HL-60 (cell line): ENCODE measurements around the gene MKI67.

Experiments used
- CTCF ChIP-seq: IDR thresholded peaks from one replicate; pipeline ENCODE4 v1.5.1; 2011; ENCODE audit warnings: low read length, control low read depth, inconsistent platforms; ENCODE audit not compliant: insufficient read depth
- POLR2AphosphoS5 ChIP-seq: IDR thresholded peaks from 2 replicates; pipeline ENCODE4 v1.6.1; 2012; ENCODE audit warnings: low read depth

GRCh38 chr10:128091636-128092210 is 34.5 kb downstream of the MKI67 start:
- TF ChIP-seq CTCF, result no peak
- TF ChIP-seq POLR2AphosphoS5, result no peak
